Activated CD4-positive, alpha-beta T cell treated with anti-CD3 and anti-CD28 coated beads, Interleukin-2, amount 50 U/mL, for 4 hours (primary cell): ENCODE data around the gene SLC15A5.

Experiments used
- DNase-seq, 2 experiments: peaks; one replicate each; pipeline ENCODE4 v3.0.0-alpha.2; 2020

Gene SLC15A5

DNA sequence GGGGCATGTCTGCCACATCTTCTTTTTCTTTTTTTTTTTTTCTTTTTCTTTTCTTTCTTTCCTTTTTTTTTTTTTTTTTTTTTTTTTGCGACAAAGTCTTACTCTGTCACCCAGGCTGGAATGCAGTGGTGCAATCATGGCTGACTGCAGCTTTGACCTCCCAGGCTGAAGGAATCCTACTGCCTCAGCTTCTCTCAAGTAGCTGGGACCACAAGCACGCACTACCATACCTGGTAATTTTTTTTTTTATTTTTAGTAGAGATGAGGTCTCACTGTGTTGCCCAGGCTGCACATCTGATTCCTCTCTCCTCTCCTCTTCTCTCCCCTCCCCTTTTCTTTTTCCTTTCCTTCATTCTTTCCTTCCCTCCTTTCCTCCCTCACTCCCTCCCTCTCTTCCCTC is 18.5 kb downstream of the SLC15A5 start:
- DNase-seq, result no peak

DNA sequence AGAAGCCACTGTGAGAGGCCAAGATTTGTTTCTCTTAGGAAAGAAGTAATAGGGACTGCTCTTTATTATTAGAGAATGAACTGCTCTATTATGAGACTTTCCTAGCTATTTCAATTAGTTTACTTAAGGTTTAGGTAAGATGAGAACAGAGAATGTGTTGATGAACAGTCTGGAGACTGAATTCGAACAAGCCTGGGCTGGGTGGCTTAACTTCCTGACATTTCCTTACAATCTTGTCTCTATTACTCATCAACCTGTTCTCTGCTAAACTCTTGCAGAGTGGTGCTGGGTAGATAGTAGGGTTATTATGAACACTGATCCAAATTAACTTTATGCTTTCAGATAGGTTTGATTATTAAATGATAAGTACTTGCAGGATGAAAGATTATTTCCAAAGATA is 31.2 kb downstream of the SLC15A5 start:
- DNase-seq, result no peak

DNA sequence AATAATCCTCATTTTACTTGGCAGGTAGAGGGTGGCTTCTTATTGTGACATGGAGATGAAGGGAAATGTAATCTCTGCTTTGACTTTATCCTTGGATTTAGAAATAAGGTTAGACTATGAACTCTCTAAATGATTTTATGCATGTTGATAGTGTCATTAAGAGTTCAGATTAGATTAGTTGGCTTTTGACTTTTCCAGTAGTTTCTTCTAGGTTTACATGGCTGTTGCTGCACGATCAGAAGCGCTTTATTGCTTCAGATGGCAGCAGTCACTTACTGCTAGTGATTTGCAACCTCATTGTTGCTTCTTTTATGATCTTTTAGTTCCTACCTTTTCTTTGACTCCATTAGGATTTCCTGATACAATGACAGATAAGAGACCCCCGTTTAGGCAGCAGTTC is 32.3 kb downstream of the SLC15A5 start:
- no peak for DNase-seq

DNA sequence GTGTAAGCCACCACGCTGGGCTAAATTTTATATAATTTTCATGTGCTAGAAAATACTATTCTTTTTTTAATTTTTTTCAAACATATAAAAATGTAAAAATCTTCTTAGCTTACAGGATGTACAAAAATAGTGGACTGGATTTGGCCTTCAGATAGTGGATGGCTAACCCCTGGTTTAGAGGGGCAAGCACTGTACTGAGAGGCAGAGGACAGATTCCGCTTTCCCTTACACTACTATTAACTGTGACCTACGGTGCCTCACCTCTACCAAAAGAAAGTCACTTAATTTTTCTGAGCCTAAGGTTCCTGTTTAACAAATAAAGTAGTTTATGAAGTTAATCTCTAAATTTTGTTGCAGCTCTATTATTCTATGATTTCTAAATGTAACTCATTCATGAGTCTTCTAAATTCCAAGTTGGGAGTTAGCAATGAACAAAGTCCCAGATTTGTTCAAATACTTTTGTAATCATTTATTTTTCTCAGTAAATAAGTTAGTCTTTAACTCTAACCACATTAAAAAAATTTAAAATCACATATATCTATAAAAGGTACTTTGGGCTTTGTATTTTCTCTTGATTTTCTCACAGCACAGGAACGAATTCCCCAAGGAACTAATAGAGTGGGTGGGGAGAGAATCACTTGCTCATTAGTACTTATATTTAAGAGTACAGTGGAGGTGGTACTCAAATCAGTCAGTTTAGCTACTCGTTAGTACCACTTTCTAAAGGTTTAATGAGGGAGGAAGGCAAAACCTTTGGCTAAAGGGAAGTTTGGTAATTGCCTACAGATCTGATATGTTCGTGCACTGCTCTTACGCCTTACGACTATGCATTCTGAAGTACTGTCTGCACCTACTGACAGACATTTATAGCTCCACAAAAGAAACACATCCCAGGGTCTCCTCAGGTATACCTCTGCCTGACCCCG is 33.7 kb downstream of the SLC15A5 start:
- DNase-seq, result no peak

DNA sequence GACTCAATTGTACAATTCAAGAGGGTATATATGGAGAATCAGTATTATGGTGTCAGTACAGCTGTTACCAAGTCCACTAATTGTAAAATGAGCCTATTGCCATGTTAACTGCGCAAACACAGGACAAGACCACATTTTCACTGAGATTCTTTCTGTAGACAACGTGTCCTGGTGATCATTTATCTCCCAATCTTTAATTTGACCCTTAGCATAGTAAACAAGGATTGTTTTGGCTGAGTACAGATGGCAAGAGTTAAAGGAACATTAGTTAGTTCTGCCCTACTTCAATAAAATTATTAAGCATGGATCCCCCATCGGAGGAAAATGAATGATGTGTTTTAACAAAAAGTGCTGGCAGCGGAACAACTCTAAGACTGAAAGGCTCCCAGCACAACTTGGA is 36.1 kb downstream of the SLC15A5 start:
- DNase-seq, result no peak

DNA sequence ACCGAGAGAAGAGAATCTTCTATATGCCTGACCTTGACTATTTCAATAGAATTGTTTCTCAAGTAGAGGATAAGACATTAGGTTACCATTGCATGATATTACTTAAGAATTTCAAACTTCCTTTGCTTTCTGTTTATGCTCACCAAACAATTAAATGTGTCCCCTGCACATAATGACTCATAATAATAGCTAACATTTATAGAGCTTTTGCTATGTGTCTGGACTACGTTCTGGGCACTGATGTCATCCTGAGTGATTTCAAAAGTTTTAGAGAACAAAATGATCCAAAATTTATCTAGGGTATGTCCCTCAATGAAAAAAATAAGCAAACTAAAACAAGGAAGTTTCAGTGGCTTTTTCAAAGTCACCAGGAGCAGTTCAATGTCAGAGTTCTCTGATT is 38.8 kb downstream of the SLC15A5 start:
- DNase-seq, result no peak

DNA sequence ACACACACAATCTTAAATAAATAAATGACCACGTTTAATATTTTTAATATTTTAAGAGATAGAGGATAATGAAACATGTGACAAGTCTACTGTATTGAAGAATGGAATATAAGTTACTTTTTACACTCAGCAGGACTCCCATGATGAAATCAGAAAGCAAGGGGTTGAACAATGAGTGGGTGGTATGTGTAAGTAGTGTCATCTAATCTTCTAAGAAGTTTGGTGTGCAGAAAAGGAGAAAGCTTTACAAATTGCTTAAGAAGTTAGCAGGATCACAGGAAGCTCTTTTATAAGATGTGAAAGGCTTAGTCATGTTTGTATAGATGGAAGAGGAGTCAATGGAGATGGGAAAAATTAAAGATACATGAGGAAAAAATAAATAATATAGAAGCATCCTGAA is 47.8 kb downstream of the SLC15A5 start:
- DNase-seq, result no peak

DNA sequence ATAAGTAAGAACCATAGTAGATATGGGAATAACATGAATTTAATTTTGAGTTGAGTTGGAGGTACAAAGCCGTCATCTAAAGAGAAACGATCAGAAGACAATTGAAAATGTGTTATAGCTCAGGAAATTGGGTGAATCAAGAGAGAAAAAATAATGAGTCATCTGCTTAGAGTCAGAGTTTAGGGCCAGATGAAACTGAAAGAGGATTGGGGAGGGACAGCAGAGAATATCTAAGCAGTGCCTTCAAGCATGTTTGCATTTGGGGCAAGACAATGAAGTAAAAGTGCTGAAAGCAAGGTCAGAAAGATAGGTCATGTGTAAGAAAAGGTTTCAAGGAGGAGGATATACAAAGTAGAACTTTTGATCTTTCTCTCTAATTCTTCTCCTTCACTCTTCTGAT is 49.4 kb downstream of the SLC15A5 start:
- no peak for DNase-seq

DNA sequence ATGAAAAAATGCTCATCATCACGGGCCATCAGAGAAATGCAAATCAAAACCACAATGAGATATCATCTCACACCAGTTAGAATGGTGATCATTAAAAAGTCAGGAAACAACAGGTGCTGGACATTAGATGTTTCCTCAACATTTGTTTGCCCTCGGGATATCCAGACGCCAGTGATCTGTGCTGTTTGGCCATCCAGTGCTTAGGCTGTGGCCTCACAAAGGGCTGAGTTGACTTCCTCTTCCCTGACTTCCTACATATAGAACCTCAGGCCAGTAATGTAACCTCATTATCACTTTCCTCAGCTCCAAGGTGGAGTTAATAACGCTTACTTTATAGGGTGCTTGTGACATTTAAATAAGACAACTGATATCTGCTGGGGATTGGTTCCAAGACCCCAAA is 51.8 kb downstream of the SLC15A5 start:
- DNase-seq, result no peak

DNA sequence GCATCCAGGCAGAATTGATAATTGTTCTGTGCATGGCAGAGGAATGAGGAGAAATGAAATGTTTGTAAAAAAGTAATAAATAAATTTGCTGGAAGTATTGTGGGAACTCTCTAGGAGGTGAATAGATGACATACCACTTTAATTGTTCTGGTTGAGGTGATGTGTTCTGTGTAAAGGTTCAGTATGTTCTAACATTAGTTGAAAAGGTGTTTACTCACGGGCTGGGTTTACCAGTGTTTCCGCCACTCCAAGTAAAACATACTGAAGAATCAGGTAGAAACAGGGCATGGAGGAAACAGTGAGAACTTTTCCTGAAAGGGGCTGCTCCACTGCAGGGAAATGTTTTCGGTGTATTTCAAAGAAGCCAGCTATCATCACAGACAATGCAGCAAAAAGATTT is 53.3 kb downstream of the SLC15A5 start:
- no peak for DNase-seq

DNA sequence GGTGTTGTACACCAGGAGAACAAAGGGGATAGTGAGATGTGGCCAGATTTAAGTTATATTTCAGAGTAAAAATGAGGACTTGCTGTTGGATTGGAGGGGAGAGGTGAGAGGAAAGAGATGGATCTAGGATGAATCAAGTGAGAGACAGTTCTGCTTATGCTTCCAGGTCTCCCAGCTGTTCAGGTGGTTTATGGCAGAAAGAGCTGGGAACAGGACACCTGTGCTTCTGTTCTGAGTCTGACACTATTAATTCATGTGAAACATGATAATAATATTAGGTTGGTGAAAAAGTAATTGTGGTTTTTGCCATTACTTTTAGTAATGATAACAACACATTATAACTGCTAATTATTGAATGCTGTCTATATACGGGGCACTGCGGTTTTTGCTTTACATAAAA is 55.7 kb downstream of the SLC15A5 start:
- DNase-seq, result no peak

DNA sequence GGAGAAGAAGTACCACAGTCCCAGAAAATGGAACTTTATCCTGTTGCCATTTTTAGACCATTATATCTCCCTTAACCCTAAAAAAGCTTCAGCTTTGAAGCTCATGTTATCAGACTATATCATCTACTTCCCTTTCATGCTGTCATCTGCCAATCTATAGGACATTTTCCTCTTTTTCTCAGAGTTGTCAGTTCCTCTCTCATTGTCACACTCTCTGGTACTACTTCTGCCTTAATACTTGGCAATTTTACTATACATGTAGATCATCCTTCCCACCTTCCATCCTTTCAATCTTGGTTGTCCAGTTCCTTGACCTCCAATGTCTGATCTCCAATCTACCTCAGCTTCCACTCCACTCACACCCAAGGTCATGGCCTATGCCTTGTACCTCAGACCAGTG is 57.4 kb downstream of the SLC15A5 start:
- DNase-seq, result no peak

DNA sequence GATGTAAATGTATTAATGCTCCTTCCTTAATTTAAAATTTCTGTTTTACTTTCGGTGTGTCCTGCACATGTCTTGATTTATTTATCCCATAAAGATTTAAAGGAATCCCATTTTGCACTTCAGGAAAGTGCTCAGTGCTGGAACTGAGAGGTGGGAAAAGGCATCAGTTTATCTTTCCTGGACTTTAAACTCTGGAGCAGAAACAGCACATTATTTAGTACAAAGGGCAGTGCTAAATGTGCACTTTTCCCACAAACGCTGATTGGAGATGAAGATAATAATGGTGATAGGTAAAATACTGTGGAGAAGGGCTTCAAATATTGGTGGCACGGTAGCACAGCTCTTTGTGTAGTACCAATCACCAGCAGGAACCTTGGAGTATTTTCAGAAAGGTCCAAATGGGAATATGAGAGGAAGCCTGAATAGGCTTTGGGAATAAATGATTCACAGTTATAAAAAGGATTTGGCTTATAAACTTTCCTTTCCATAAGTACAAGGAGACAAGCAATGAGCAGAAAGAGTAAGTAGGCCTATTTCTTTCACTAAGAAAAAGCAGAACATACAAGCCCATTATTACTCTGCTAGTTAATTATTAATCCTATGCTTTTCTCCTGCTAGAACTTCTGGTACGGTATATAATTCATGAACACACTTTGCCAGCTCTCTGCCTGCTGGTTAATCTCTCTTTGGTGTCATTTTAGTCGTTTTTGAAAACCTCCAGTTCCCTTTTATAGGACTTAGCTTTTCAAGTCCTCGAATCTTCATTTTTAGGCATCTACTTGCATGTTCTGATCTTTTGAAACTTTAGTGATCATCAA is 58.3 kb downstream of the SLC15A5 start:
- no peak for DNase-seq

DNA sequence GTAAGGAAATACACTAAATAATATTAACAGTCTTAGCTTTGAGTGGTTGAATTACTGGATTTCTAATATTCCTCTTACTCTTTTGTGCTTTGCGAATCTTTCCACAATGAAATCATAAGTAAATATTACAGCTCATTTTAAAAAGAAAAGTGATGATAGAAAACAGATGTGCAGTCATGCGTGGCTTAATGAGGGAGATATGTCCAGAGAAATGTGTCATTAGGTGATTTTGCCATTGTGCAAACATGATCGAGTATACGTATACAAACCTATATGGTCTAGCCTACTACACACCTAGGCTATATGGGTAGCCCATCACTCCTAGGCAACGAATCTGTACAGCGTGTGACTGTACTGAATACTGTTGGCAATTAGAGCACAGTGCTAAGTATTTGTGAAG is 59.3 kb downstream of the SLC15A5 start:
- DNase-seq, result no peak

DNA sequence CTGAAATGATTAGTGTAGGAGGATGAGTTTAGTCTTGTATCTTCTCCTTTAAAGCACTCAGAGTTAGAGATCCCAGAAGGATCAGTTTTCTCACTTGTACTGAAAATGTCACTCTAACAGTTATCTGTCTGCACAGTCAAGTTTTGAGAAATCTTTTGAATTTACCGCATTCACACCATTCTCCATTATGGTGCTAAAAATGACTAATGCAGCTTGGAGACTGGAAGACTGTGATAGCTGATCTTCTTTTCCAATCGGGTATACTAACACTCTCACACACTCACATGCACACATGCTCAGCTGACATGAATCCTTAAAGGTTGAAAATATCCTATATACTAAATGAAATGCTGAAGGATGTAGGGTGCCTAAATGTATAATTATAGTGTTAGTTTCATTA is 65.8 kb downstream of the SLC15A5 start:
- DNase-seq, result no peak

DNA sequence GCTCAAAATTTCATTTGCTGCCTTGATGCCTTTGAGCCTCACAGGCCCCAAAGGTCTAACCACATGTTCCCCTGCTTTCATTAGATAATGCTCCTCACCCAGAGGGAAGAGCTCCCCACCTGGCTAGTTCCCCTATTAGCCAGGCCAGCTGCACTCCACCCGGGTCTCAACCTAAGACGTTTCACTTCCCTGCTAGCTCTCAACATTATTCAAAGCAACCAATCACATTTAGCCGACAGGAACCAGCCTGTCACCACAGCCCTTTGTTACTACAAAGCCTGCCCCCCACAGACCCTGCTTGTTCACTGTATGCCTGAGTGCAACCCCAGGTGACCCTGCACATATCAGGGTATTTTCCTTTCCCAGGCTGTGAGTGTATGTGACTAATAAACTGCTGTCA is 78.6 kb downstream of the SLC15A5 start:
- no peak for DNase-seq

DNA sequence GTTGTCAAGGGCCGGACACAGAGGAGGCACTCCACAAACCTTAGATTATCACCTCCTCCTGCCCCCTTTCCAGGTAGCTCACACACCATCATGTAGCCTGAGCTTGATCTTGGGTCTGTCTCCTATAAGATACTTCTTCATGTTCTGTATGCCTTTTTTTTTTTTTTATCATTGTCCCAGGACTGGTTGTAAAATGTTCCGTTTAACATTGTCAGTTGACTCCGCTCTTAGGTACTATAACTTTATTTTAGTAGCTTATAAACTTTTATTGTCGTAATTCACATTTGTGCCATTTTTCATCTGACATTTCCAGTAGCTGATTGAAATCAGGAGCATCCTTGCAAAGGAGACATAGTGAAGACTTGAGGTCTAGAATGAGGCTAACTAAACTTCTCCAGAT is 79.9 kb downstream of the SLC15A5 start:
- no peak for DNase-seq

DNA sequence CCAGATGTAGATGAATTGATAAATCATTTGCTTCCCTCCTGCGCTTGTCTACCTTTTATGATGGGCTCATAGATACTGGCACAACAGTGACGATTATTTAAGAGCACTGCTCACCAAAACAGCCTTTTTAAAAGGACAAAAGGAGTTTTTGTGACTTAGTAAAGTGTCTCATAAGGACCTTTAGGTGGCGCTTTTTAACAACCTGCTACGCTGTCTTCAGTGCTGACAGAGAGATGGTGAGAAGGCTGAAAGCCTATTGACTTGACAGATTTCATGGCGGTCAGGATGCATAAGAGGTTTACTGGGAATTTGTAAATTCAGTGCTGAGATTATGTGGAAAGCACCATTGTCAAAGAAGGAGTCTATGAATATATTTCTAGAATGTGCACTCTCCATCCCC is 87.6 kb downstream of the SLC15A5 start:
- no peak for DNase-seq

DNA sequence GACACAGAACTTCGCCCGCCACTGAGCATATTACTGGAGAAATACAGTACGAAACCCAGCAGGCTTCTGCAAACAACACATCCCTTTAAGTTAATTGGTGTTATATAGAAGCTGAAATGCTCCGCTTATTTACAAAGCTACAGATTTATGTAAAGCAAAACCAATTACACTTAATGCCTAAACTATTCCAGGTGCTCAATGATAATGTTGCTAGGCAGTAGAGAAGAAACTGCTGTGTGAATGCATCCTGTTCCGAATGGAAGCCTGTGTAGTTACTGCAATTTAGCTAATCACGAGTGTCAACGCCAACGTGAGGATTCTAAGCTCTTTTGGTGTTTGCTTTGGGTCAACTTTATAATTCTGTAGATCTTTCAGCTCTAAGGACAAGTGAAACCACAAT is 89.8 kb downstream of the SLC15A5 start:
- no peak for DNase-seq

DNA sequence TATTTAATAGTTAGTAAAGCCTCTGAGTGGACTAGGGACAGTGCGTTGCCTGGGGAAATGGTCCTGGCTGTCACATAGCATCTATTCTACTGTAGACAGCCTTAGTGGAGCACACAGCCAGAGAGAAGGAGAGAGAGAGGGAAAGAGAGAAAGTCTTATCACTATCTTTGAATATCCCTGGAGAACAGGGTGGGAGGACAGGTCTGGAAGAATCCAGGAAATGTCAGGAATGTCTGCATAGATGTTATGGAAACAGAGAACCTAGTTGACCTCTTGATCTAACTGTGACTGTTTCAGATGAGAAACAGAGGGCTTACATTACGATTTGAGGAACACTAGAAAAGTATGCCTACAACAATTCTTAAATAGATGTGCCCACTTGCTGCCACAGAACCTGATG is 92.8 kb downstream of the SLC15A5 start:
- DNase-seq, result no peak

DNA sequence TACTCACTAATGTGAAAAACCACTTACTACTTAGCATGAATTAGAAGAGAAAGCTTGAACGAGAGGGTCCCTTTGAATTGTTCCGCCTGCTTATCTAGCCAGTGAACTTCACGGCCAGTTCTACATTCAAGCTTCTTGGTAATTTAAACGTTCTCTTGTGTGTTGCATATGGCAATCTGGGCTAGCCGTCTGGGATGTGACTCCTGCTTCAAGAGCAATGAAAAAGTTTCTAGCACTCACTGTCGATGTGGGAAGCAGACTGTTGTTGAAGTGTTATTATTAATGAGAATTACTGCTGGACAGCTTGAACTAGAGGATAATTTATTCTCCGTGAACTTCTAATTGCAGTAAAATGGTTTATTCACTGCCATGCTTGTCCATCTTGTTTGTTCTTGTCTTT is 93.9 kb downstream of the SLC15A5 start:
- DNase-seq, result no peak

DNA sequence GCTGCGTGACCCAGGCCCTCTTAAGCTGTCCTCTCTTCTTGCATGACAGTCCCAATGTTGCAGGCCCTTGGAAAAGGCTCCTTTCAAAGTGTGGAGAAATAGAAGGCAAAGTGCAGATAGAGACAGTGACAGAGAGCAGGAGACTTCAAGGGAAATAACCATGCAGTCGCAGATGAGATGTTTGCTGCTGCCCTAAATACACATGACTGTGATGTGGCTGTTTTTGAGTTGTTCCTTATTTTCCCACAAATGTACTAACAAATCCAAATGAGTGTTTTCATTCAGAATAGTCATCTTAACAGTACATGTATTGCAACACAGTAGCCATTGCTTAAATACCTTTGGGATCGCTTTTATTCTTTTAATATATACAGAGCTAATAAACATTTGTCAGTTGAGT is 101.6 kb downstream of the SLC15A5 start:
- no peak for DNase-seq

DNA sequence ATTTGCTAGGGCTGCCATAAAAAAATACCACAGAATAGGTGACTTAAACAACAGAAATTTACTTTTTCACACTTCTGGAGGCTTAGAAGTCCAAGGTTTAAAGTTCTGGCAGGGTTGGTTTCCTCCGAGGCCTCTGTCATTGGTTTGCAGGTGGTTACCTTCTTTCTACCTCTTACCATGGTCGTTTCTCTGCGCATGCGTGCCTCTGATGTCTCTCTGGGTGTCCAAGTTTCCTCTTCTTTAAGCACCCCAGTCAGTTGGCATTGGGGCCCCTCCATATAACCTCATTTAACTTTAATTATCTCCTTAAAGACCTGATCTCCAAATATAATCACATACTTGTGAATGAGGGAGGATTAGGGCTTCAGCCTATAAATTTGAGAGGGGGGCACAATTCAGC is 103.2 kb downstream of the SLC15A5 start:
- no peak for DNase-seq

DNA sequence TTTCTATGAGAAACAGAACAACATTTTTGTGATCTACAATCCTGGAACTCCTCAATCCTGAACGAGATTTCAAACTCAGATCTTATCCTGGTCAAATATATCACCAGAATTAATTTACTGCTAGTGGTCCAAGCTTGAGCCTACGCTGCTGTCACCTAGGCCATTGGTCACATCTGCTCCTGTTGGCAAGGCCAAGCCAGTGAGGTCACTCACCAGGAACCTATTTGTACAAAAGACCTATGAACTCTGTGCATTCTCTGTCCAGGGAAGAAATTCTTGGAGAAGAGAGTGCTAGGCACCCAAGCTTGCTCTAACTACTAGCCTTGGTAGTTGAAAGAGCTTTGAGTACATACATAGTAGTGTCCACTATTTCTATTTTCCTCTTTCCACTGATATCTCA is 106.1 kb downstream of the SLC15A5 start:
- DNase-seq, result no peak
